GM18508 (cell line): ENCODE measurements around the gene NR6A1.

Source experiments
- ATAC-seq: cut with Tn5 transposase; IDR thresholded peaks from one replicate; pipeline ENCODE4 v1.9.1; 2021; ENCODE audit warnings: moderate number of reproducible peaks; ENCODE audit not compliant: insufficient read depth, unreplicated experiment

The NR6A1 gene

DNA sequence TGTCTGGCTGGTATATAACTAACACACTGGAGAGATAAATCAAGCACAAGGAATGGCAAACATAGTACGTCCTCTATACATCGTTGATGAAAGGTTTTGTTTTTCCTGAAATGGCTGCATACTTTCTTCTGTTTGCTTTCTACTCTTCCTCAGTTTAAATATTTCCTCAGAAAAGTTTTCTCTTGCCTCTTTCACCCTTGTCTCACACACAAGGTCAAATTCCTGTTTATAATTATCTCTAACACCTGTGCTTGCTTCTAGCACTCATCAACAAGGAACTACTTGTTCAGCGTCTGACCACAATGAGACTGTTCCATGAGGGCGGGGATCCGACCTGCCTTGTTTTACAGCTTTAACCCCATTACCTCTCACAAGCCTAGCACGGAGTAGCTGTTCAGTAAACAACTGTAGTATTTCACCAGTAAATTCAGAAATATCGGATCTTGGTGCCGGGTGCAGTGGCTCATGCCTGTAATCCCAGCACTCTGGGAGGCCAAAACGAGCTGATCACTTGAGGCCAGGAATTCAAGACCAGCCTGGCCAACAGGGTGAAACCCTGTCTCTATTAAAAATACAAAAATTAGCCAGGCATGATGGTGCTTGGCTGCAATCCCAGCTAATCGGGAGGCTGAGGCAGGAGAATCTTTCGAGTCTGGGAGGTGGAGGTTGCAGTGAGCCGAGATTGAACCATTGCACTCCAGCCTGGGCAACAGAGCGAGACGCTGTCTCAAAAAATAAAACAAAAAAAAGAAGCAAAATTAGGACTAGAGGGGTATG is 37.0 kb downstream of the NR6A1 start:
- ATAC-seq: no peak

DNA sequence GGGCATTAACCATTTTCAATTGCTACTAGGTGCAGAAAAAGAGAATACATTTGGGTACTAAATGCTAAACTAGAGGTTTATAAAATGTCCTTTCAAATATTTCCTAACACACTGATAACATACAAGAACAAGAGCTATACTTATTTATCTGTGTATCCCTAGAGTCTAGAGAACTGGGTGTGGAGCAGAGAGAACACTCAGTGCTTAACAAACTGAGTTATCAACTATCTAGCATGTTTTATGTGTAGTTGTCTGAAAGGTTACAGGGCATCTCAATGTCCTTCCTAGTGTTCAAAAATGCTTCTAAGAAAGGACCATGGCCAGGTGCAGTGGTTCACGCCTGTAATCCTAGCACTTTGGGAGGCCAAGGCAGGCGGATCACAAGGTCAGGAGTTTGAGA is 40.3 kb downstream of the NR6A1 start:
- ATAC-seq: no peak

DNA sequence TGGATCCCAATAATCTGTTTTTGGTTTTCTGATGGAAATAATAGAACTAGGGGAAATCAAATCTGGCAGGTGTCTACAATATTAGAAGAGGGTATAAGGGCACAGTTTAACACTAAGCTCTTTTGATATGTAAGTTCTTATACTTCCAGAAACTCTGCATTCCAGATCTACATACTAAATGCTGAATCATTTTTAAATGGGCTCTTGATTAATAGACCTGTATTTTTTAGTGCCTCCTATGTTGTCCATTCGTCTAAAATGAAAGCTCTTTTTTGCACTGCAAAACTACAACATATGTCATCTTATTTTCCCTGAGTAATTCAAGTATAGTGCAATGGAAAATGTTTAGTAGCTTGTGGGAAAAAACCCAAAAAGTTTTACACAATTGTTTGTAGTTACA is 44.2 kb downstream of the NR6A1 start:
- ATAC-seq: no peak

DNA sequence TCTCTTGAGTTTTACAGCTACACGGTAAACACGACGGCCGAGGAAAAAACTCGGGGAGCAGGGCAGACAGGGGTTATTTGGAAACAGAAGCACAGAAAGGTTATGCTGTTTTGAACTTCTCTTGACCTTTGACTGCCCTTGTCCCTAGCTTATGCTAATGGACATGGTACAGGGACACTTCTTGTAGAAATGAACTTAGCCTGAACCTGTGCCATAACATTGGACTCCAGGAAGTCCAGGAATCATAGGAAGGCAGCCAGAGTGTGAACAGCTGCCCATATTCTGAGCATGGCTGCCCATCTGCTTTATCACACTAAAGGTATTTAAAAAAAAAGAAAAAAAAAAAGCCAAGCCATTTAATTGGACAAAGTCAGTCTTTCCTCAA is 46.1 kb downstream of the NR6A1 start:
- ATAC-seq: no peak

DNA sequence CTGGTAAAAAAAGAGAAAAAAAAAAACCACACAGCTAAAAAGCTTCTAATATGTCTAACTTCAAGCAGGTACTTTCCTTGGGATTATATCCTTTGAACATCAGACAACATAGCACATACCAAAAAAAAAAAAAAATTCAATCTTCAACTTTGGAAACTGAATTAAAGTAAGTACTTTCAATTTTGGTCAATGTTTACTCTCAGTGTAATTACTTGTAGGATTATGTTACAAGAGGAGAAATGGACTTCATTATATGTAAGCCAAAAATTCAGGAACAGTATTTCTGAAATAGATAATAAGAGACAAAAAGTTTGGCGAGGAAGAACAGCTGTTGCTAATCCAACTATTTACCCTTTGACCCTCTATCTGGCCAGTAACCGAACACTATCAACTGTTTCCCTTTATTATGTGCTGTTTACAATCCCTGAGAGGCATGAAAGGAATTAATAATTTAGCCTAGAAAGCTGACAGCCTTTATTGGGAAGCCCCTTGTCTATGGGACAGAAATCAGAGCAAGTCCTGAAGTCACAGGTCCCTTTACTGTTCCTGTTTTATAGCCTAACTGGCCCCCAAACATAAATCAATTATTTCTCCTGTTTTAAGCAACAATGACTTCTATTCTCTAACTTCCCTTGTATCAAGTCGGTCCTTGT is 46.6 kb downstream of the NR6A1 start:
- no peak for ATAC-seq

DNA sequence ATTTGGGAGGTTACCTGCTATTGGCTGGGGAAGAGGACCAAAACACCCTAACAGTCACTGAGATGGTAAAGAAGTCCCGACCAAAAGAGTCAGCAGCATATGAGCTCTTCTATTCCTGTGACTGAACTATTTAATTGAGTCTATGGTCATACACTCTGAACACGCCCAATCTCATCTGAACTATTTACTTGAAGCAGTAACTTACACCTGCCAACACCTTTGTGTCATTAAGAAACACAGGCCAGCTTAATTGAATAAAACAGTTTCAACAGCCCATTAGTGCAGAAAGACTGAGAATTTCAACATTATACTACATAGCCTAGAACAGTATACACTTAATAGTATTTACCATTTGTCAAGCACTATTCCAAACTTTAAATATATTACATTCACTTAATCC is 47.8 kb downstream of the NR6A1 start:
- ATAC-seq: no peak

DNA sequence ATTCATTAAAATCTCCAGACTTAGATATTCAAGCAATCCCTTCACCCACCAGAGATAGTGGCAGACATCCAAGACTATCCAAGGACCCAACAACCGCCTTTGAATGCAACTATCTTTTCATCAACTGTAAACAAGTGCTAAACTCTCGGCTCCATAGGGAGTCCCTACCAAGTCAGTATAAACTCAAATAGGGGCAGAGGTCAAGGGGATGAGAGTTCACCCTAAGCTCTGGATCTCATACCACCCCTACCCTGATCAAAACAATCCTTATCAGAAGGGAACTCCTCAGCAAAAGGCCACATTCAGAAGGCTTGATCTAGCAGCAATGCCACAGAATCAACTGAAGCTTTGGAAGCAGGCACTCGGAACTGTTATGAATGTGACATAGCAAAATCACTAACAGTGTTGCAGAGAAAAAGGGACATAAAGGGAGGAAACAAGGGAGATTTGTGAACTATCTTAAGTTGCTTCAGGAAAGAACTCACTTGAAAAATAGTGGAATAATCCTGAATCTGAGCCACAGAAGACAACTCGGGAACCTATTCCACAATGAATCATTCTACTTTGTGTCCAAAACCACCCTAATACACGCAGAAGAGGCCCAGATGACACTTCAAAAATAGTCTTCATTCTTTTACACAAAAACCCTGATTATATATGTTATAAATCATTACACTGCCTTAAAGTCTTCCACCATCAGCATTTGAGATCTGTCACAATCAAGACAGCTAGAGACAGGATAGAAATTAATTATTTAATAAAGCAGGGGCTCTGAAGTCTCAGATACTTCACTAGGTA is 49.8 kb downstream of the NR6A1 start:
- ATAC-seq: no peak

DNA sequence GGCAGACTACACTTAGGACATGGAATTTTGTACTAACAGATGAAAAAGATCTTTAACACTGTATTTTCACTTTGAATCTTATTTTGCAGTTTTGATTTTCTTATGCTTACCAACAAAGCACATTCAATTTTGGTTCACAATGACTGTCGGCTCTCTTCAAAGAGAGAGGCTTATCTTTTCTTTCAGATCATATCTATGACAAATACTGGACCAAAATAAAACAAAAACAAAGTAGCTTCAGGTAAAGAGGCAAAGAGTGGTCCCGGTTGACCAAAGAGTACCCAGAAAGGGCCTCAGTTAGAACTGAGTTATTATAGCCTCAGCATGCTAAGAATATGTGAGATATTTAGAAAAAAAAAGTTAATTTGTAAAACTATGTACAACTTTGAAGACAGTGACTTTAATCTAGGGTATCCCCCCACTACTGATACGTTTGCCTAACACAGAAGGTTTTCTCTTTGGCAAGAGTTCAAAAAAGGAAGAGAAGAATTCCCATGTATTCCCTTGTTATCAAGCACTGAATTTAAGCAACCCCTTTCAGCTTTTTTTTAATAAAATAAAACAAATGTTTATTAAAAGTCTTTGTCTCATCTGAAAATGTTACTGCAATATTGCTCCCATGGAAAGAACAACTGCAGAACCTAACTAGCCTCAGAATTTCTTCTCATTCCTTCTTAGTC is 50.5 kb downstream of the NR6A1 start:
- no peak for ATAC-seq

DNA sequence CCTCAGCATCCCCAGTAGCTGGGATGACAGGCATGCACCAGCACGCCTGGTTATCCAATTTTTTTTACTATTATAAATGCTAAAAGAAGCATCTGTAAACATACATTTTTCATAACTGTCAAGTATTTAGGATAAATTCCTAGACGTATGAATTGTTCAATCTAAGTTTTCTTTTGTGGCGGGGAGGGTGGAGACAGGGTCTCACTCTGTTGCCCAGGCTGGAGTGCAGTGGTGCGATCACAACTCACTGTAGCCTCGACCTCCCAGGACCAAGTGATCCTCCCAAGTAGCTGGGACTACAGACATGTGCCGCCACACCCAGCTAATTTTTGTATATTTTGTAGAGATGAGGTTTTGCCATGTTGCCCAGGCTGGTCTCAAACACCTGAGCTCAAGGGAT is 52.2 kb downstream of the NR6A1 start:
- ATAC-seq: no peak

DNA sequence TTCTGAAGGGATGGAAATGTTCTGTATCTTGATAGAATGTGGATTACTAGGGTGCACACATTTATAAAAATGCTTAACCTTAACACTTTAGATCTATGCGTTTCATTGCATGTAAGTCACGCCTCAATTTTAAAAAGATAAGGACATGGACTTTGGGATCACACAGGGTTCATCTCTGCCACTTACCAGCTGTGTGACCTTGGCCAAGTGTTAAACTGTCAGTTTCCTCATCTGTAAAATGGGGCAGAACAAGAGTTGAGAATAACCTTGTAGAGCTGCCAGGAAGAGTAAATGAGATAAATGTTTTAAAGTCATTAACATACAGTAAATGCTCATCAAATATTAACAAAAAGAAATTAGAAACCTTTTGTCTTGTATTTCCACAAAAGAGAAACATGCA is 53.5 kb downstream of the NR6A1 start:
- no peak for ATAC-seq

DNA sequence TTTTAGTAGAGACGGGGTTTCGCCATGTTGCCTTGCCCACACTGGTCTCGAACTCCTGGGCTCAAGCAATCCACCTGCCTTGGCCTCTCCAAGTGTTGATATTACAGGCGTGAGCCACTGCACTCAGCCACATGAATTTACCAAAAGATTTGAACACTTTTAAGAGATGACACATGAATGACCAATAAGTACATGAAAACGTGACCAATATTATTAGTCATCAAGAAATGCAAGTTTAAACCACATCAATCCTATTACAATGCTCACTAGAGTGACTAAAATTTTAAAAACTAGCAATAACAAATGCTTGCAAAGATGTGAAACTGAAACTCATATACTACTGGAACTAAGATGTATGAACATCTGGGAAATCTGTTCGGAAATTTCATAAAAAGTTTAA is 54.3 kb downstream of the NR6A1 start:
- ATAC-seq: no peak

DNA sequence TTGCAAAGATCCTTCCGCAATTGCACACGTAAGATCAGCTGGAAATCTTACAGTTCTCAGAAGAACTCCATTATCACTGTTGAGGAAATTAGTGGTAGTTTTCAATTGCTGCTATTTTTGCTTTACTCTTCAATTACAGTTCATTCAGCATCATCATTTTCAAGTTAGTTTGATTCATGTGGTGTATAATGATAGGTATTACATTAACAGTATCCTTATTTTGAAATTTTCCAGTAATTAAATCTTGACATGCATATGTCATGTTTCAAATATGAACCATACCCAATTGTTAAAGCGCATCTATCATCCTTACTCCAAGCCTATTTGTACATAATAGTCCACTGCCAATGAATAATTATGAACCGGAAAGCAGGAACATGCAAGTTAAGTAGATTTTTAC is 60.3 kb downstream of the NR6A1 start:
- no peak for ATAC-seq

DNA sequence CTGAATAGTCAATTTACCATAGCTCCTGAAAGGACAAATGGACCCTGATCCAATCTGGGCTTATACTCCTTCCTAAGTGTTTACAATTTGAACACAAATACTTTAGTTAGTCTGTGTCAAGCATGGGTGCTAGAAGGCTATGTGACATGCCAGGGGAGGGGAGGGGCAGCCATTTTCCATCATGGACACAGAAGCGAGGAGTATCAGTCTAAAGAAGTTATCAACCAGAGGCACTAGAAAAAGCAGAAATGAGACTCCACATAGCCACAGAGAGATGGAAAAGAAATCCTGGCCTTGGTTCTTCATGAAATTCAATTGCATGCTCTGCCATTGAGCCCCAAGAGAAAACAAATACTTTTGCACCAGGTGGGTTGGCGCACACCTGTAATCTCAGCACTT is 61.8 kb downstream of the NR6A1 start:
- ATAC-seq: no peak

DNA sequence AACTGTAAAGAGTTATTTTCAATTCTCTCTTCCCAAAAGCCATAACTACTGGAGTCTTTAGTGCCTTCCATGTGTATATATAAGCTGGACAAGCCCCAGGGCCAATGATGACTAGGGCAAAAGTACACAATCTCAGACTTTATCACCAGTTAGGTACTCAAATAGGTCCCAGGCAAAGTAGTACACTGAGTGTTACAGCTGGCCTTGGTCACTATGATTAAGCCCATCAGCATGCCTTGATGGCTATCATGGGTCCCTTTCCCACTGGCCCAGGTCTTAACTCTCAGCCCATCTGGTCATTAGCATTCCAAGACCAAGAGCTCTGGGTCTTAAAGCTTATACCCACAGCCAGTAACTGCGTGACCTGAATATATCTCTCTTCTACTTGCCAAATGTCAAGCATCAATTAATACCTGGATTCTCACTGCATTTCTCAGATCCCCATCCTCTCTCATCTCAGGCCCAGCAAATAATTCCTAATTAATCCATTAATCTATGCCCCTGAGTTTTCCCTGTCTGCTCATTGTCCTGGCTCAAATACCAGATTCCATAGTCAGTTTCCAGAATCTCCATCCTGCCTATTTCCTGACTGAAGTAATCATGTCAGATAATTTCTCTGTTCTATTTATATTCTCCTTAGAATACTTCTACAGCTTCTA is 62.3 kb downstream of the NR6A1 start:
- no peak for ATAC-seq

DNA sequence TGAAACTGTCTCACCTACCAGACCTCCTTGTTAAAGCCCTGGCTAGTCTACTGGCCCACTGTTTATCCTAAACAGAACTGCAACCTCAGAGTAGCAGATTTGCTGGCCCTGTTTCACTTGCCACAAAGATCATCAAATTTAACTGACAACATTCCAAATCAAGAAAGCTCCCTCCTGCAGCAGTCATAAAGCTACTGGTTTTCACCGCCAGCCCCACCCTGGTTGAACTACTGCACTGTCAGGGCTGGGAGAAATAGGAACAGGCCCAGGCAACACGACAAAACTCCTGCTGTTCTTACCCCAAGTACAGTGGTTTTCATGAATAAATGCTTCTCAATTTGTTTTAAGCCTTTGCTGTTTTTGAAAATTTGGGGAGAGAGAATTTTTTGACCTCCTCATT is 63.0 kb downstream of the NR6A1 start:
- no peak for ATAC-seq

DNA sequence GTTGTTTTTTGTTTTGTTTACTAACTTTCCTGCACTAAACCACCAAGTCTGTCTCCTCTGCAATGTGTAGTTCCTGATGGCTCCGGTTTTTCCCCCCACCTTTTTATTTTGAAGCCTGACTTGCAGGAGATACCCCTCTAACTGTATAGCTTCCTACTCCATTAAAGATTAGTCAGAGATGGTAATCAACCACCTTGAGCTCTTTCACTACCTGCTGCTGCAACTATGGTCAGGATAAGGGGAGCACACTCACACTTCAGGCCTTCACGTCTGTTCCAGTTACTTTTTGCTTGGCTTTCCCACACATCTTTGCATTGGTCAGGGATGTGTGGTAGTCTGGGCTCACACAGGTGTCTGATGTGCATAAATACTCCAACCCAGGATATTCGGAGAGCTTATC is 63.4 kb downstream of the NR6A1 start:
- ATAC-seq: no peak

DNA sequence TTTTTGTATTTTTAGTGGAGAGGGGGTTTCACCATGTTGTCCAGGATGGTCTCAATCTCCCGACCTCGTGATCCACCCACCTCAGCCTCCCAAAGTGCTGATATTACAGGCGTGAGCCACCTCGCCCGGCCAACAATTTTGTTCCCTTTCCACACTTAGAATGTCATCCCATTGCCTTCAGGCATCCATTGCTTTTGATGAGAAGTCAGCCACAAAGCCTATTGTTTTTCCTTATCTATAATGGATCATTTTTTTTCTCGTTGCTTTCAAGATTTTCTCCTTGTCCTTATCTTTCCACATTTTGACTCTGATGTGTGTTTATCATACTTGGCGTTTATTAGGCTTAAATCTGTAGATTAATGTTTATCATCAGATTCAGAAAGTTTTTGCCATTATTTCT is 64.4 kb downstream of the NR6A1 start:
- no peak for ATAC-seq

DNA sequence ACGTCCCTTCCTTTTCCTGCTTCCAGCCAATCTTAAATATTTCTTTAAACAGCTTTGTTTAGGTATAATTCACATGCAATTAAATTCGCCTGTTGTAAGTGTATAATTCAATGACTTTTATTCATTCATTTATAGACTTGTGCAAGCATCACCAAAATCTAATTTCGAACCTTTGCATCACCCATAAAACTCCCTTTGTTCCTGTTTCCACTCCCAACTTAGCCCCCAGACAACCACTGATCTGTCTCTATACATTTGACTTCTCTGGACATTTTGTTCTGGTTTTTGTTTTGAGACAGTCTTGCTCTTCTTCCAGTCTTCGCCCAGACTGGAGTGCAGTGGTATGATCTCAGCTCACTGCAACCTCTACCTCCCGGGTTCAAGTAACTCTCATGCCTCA is 71.5 kb downstream of the NR6A1 start:
- ATAC-seq: no peak

DNA sequence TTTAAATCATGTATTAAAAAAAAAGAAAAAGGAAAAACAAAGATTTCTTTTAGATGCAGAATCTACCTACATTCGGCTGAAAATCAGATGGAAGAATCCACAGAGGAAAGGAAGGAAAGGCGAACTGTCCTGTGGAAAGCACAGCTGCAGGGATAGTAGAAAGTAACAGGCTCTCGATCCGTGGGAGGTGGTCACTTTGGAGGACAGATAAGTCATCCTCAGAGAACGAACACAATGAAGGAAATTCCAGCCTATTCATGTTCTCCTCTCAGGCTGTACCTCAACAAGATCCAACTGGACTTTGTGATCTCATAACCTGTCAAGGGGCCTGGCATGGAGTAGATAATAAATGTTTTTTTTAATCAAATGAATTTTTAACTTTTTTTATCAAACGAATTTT is 72.8 kb downstream of the NR6A1 start:
- no peak for ATAC-seq
